Nephron progenitor cell (in vitro differentiated cells): ENCODE results near the gene SLC4A8.
A peak's percentile ranks its signal among the peaks of the same experiment; 100 is the strongest.

ENCODE experiments used
- DNase-seq: peaks from one replicate; pipeline ENCODE4 v3.0.0; 2021
- H3K27ac Mint-ChIP-seq: 2 replicates; pipeline ENCODE4 v1.8.0; 2021; ENCODE audit warnings: mild to moderate bottlenecking, moderate library complexity, mixed read lengths
- H3K27me3 Mint-ChIP-seq: 2 replicates; pipeline ENCODE4 v1.8.0; 2021; ENCODE audit warnings: mild to moderate bottlenecking, low read depth, mixed read lengths; ENCODE audit not compliant: poor library complexity
- H3K36me3 Mint-ChIP-seq: 2 replicates; pipeline ENCODE4 v1.8.0; 2021; ENCODE audit warnings: low read depth, mixed read lengths
- H3K4me1 Mint-ChIP-seq: 2 replicates; pipeline ENCODE4 v1.8.0; 2021; ENCODE audit warnings: mixed read lengths
- H3K4me3 Mint-ChIP-seq: 2 replicates; pipeline ENCODE4 v1.8.0; 2021; ENCODE audit warnings: mild to moderate bottlenecking, moderate library complexity, mixed read lengths
- H3K9me3 Mint-ChIP-seq: 2 replicates; pipeline ENCODE4 v1.8.0; 2021; ENCODE audit warnings: mild to moderate bottlenecking, moderate library complexity, mixed read lengths
- CTCF ChIP-seq: fragments of 200-600 bp; sonication (generic); IDR thresholded peaks from 2 replicates; pipeline ENCODE4 v1.5.0; 2021; ENCODE audit warnings: antibody characterized with exemption

SLC4A8 gene

GRCh38 chr12:51388846-51389245 lies 35.8 kb upstream of the SLC4A8 start:
- Mint-ChIP-seq H3K27ac (no peak overlapping the region), H3K4me1 (peaks cover 39% of the 10 kb centered on the region), H3K36me3 (no peaks in the 10 kb centered on the region), H3K4me3 (no peak overlapping the region), H3K9me3 (no peaks in the 10 kb centered on the region), H3K27me3 (peaks cover 51% of the 10 kb centered on the region)
- TF ChIP-seq CTCF, result no peak
- no peak for DNase-seq

DNA sequence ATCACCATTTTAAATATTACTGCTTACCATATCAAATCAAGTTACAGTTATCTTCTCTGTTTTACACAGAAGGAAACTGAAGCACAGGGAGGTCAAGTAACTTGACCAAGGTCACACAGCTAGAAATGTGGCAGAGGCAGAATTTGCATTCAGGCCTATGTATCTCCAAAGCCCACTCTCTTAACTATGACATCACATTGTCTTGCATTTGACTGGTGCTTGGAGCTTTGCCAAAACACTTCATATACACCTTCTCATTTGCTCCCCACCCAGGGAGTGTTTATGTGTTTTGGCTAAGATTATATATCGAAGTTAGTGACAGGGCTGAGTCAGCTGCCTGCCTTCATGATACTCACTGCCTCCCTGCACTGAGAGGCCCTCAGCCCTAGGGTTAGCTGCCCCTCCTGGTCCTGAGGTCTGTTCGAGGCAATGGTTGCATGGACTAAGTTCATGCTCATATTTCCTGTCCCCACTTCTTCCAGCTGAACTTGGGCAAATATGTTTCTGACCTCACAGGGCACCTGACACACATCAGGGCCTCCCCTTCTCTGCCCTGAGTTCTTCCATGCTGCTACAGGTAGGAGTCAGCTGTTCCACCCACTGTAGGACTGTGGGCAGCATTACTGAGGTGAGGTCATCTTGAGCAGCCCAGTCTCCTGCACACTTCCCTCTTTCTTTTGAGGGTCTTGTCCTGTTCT lies 35.2 kb upstream of the SLC4A8 start:
- DNase-seq, result no peak
- peaks cover 57% of the 10 kb centered on the region for H3K27me3 Mint-ChIP-seq
- peaks cover 36% of the 10 kb centered on the region for H3K4me1 Mint-ChIP-seq
- TF ChIP-seq CTCF, result no peak
- H3K4me3 Mint-ChIP-seq, result no peak overlapping the region
- H3K9me3 Mint-ChIP-seq, result no peaks in the 10 kb centered on the region
- no peak overlapping the region for H3K27ac Mint-ChIP-seq
- no peaks in the 10 kb centered on the region for H3K36me3 Mint-ChIP-seq

DNA sequence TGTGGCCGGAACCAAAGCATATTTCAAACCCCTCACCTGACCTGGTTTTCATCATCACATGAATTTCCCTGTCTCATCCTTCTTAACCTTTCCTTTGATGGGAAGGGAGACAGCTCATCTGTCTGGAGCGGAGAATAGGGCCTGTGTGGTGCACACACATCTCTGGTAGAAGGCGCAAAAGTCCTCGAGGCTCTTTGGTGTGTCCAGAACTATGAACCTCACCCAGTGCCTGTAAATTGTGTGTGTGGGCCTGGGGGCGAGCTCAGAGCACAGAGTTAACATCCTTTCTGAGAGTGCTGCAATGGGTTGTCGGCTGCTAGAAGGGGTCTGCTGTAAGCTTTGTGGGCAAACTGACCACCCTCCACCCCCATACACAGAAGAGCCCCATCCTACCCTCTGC lies 34.2 kb upstream of the SLC4A8 start:
- H3K9me3 Mint-ChIP-seq, result no peaks in the 10 kb centered on the region
- peaks cover 67% of the 10 kb centered on the region for H3K27me3 Mint-ChIP-seq
- DNase-seq, result no peak
- H3K27ac Mint-ChIP-seq, result no peak overlapping the region
- peak overlapping the region; percentile 90 for H3K4me3 Mint-ChIP-seq
- H3K4me1 Mint-ChIP-seq, result peaks cover 36% of the 10 kb centered on the region
- TF ChIP-seq CTCF, result no peak
- H3K36me3 Mint-ChIP-seq, result no peaks in the 10 kb centered on the region

GRCh38 chr12:51390891-51391282 lies 33.7 kb upstream of the SLC4A8 start:
- peak; percentile 32 for DNase-seq
- Mint-ChIP-seq H3K27ac (no peak overlapping the region), H3K4me1 (peaks cover 36% of the 10 kb centered on the region), H3K9me3 (no peaks in the 10 kb centered on the region), H3K27me3 (peaks cover 71% of the 10 kb centered on the region), H3K36me3 (no peaks in the 10 kb centered on the region), H3K4me3 (peak overlapping the region; percentile 90)
- TF ChIP-seq CTCF, result no peak

- no peaks in the 10 kb centered on the region for H3K9me3 Mint-ChIP-seq
- DNase-seq, result peak; percentile 70
- H3K27me3 Mint-ChIP-seq, result peaks cover 76% of the 10 kb centered on the region
- peak within 1 kb of the TSS; percentile 90 for H3K4me3 Mint-ChIP-seq
- H3K36me3 Mint-ChIP-seq, result no peaks in the 10 kb centered on the region
- H3K4me1 Mint-ChIP-seq, result peaks cover 32% of the 10 kb centered on the region
- H3K27ac Mint-ChIP-seq, result no peak within 1 kb of the TSS
- no peak for TF ChIP-seq CTCF
These were observed 33.1 kb upstream of the SLC4A8 start, which contains the start of gene GALNT6 for GRCh38 chr12:51391283-51392123. GALNT6 (minus strand) TSS chr12:51391406; CDS start chr12:51379781, 11,625 bp downstream.
